Smooth muscle cell of the brain vasculature (primary cell): ENCODE measurements around the gene ZPR1.
"Not testable (repeated sequence)": the region's sequence is repeated elsewhere in the genome, so short reads cannot be mapped to it uniquely, and the experiment has no call there.

Experiments used
- DNase-seq: peaks from one replicate; pipeline ENCODE4 v3.0.0-alpha.2; 2012; ENCODE audit warnings: low read depth, low spot score

The ZPR1 gene

DNA sequence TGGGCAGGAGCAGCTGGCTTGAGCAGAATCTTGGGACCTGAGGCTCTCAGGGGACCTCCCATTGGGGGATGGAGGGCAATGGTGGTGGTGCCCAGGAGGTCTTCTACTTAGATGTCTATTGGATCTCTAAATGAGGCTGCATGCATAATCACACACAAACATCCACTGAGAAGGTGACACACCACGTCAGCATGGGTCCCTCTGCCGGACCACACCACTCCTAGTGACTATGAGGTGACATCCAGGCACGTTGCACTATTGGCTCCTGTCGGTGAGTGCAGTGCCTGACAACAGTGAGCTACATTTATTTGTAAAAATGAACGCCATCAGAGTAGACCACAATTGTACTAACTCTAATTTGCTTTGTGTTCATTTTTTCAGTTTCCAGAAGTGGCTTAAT, 37.6 kb upstream of the ZPR1 start:
- DNase-seq = no peak

- no peak for DNase-seq
These were observed 35.4 kb upstream of the ZPR1 start, which contains the start of gene APOA4 for GRCh38 chr11:116823031-116823843. Gene APOA4, minus strand, starts transcription at chr11:116823304. Its CDS starts 113 bp downstream, at chr11:116823191.

DNA sequence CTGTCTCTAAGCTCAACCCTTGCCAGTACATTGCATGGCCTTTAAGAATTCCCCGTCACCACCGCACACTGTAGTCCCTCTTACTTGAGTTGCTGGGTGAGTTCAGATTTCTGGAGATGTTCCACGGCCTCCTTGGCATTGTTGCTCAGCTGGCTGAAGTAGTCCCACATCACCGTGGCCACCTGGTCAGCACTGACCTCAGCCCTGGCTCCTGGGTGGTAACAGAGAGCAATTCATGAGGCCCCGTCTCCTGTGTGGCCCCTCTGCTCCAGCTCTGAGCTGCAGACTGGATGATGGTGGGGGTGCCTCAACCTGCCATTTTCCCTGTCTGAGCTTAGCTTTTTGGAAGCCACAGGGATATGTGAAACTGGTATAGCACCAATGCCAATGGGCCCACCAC, 34.8 kb upstream of the ZPR1 start:
- no peak for DNase-seq

DNA sequence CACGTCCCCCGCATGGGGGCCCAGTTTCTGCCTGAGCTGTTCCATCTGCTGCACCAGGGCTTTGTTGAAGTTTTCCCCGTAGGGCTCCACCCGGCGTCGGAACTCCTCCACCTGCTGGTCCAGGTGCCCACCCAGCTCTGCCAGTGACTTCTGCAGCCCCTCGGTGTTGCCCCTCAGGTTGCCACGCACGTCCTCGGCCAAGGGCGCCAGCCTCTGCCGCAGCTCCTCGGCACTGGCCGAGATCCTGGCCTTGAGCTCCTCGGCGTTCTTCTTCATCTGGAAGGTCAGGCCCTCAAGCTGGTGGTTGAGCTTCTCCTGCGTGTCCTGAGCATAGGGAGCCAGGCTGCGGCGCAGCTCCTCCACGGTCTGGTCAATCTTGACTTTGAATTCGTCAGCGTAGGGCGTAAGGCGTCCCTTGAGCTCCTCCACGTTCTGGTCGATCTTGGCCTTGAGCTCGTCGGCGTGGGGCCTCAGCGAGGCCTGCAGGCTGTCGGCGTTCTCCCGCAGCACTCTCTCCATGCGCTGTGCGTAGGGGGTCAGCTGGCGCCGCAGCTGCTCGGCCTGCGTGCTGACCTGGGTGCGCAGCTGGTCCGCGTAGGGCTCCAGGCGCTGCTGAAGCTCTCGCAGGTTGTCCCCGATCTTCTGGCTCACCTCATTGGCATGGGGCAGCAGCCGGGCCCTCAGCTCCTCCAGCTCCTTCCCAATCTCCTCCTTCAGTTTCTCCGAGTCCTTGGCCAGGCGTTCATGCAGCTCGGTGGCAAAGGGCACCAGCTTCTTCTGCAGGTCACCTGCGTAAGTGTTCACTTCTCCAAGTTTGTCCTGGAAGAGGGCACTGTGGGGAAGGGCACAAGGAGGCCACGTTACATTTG, 33.5 kb upstream of the ZPR1 start:
- no peak for DNase-seq

DNA sequence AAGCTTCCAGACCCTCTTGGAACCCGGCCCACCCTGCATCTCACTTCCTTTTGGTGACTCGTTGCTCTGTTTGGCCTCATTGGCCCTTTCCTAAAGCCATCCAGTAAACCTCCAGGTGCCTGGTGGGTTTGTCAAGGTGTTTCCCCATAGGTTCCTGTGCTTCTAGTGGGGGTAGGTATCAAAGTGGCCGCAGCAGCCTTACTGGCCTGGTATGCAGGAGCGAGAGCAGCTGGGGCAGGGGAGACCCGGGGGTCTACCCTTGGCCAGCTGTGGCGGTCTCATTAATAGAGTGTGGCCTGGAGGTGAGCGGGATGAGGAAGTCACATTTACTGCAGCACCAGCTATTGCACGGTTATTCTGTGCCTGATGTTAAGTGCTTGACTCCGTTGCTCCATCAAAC, 31.2 kb upstream of the ZPR1 start:
- DNase-seq = no peak

DNA sequence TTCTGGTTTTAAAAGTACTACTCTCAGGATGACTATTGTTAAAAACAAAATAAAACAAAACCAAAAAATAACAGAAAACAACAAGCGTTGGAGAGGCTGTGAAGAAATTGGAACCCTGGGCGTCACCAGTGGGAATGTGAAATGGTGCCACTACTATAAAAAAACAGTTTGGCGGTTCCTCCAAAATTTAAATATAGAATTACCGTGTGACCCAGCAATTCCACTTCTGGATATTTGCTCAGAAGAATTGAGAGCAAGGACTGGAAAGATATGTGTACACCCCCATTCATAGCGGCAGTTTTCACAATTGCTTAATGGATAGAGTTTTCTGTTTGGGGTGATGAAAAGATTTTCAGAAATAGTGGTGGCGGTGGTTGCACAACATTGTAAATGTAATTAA, 26.7 kb upstream of the ZPR1 start:
- no peak for DNase-seq

DNA sequence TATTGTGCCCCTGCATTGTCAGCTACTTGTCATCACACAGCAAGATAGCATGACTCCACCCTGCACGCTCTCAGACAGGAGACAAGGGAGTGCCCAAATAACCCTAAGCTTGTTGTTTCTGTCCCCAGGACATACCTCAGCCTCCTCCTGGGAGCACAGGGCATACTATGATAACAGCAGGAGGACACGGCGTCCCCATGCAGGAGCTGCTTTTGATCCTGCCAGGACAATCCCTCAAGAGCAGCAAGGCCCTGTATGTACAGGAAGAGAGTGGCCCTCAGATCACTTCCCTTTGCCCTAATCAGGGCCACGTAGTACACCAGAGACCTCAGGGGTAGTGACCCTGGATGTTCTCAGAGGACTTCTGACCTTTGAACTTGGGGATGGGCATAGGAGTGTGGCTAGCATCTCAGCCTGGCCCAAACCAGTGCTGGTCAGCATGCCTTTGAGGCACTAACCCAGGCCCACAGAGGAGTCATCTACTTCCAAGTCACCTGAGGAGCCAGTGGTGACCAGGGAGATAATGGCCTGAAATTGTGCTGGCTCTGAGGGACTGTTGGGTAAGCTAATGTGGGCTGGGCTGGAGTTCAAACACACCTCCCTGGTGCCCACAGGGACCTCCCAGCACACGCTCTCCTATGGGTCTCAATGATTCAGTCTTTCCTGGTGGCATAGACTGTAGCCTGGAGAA, 26.1 kb upstream of the ZPR1 start:
- no peak for DNase-seq

GRCh38 chr11:116813170-116813569, 25.3 kb upstream of the ZPR1 start:
- DNase-seq = no peak

DNA sequence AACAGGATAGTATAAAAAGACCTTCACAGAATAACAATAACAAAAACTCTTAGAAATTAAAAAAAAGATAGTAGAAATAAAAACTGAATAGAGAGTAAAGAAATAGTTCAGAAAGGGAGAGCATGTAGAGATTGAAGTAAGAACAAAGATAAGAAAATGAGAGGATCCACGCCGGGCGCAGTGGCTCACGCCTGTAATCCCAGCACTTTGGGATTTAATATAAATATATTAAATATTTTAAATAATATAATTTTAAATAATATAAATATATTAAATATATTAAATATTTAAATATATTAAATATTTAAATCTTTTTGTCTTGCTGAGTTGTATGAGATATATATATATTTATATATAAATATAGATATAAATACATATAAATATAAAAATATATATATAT, 24.3 kb upstream of the ZPR1 start:
- DNase-seq = no peak

DNA sequence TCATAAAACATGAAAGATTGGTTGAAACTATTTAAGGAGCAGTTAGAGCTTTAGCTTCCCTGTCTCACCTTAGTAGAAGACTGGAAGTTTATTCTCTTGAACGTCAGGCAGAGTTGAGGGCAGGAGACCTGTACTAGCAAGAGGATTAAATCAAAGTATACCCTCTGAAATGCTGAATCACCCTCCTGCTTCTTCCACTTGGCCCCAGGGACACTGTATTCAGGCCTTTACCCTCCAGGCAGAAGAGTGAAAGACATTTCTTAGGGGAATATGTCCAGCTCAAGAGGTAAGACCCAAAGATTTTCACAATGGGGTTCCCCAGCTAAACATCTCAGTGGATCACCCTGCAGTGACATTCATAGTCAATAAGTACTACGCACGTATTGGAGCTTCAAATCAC, 23.4 kb upstream of the ZPR1 start:
- DNase-seq = no peak

- no peak for DNase-seq
These were observed 20.7 kb upstream of the ZPR1 start for GRCh38 chr11:116808262-116809175.

GRCh38 chr11:116807601-116808261, 19.9 kb upstream of the ZPR1 start:
- no peak for DNase-seq

DNA sequence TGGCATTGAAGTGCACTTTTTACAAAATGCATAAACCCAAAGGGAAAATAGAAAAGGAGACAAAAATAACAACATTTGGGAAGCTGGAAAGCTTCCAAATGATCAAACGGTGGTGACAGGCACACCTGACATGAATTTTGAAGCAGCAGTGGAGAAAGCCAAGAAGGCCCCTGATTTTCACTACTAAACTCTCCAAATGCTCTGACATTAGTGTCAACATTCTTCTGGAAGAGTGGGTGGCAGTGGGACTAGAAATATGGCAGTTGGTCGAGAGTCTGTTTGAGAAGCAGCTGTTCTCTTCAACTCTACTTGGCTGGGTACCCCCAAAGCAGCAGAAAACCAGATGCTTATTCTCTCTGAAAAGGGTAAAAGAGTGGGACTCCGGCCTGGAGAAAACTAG, 16.2 kb upstream of the ZPR1 start:
- no peak for DNase-seq

GRCh38 chr11:116801662-116802061, 13.8 kb upstream of the ZPR1 start:
- DNase-seq = not testable (repeated sequence)

DNA sequence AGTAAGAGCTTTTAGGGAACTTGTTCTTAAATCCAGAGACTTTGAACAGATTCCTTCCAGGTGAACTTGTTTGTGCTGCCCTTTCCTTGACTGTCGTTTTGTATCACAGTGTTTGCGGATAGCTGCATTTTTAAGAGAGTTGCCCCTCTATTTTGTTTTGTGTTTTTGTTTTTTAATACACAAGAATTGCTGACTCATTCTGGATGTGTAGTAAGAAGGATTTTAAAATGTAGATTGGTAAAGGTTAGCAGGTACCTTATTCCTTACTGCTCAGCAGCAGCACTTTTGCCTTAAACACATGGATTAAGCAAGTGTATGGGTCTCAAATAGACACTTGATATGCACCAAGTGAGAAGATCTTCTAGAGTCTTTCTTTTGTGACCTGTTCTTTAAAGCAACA, 12.8 kb upstream of the ZPR1 start:
- no peak for DNase-seq

GRCh38 chr11:116798368-116798767, 10.5 kb upstream of the ZPR1 start:
- DNase-seq = no peak

DNA sequence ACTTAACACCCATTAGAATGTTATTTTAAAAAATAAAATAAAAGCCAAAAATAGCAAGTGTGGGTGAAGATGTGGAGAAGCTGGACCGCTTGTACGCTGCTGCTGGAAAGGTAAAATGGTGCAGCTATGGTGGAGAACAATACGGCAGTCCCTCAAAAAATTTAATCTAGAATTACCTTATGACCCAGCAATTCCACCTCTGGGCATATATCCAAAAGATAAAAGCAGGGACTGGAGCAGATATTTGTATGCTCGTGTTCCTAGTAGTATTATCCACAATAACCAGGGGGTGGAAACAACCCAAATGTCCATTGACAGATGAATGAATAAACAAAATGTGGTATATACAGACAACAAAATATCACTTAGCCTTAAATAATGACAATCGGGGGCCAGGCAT, 10.0 kb upstream of the ZPR1 start:
- DNase-seq = no peak

DNA sequence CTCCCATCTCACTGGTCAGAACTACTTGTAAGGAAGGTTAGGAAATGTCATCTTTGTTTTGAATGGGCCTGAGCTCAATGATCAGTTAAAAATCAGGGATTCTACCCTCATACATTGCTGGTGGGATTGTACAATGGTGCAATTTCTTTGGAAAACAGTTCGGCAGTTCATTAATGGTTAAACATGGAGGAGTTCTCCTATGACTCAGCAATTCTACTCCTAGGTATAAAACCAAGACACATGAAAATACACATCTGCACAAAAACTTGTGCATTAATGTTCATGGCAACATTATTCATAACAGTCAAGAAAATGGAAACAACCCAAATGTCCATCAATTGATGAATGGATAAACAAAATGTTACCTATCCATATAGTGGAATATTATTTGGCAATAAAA, 8.7 kb upstream of the ZPR1 start:
- no peak for DNase-seq

- no peak for DNase-seq
These were observed 7.0 kb upstream of the ZPR1 start for GRCh38 chr11:116794851-116795250.

GRCh38 chr11:116793772-116794097, 5.9 kb upstream of the ZPR1 start:
- no peak for DNase-seq
